WTC11 (cell line): ENCODE data around the gene INS. TPM values are rescaled to one million over a fixed set of nuclear protein-coding genes. Genes with fewer than 3 reads are reported as not detected.

Source experiments
- ATAC-seq: fragments of 200-7000 bp; cut with Tn5 transposase; 2 replicates; pipeline ENCODE4 v1.10.0; 2021; ENCODE audit warnings: mild to moderate bottlenecking, moderate library complexity
- CTCF ChIA-PET: fragments of 300-600 bp; sonication (Branson Sonifier 250); formaldehyde crosslinking; loops from one replicate; lab custom pipeline; 2021; ENCODE audit warnings: antibody characterized with exemption; lab: Charles Lee
- POLR2A ChIA-PET: fragments of 350-600 bp; sonication (Branson Sonifier 250); formaldehyde crosslinking; loops from one replicate; lab custom pipeline; 2021; ENCODE audit warnings: antibody characterized with exemption; lab: Charles Lee
- DNase-seq: peaks from one replicate; pipeline ENCODE4 v3.0.0; 2021; ENCODE audit warnings: low spot score
- H3K27ac Mint-ChIP-seq: 2 replicates; pipeline ENCODE4 v1.8.0; 2021; ENCODE audit warnings: mixed read lengths
- H3K27me3 Mint-ChIP-seq: 2 replicates; pipeline ENCODE4 v1.8.0; 2021; ENCODE audit warnings: low read depth, mild to moderate bottlenecking, moderate library complexity, mixed read lengths
- H3K36me3 Mint-ChIP-seq: 2 replicates; pipeline ENCODE4 v1.8.0; 2021; ENCODE audit warnings: mixed read lengths
- H3K4me1 Mint-ChIP-seq: 2 replicates; pipeline ENCODE4 v1.8.0; 2022; ENCODE audit warnings: mixed read lengths
- H3K4me3 Mint-ChIP-seq: 2 replicates; pipeline ENCODE4 v1.8.0; 2021; ENCODE audit warnings: mild to moderate bottlenecking, moderate library complexity, mixed read lengths
- H3K9me3 Mint-ChIP-seq: 2 replicates; pipeline ENCODE4 v1.8.0; 2021; ENCODE audit warnings: mixed read lengths
- AFF4 ChIP-seq: sonication (generic); formaldehyde crosslinking; IDR thresholded peaks from 2 replicates; pipeline ENCODE4 v1.8.1; 2023; ENCODE audit warnings: mild to moderate bottlenecking, missing genetic modification reagents, borderline replicate concordance
- ATF6 ChIP-seq: sonication (generic); formaldehyde crosslinking; IDR thresholded peaks from 2 replicates; pipeline ENCODE4 v1.8.1; 2023; ENCODE audit warnings: mild to moderate bottlenecking, missing genetic modification reagents
- CREM ChIP-seq: sonication (generic); formaldehyde crosslinking; IDR thresholded peaks from 2 replicates; pipeline ENCODE4 v1.8.1; 2022; ENCODE audit warnings: mild to moderate bottlenecking, missing genetic modification reagents, moderate library complexity
- GTF2I ChIP-seq: fragments of 250-450 bp; sonication (Bioruptor Pico); conservative IDR thresholded peaks from 2 replicates; pipeline ENCODE4 v1.4.0; 2021; ENCODE audit warnings: mild to moderate bottlenecking
- MLX ChIP-seq: sonication (generic); formaldehyde crosslinking; IDR thresholded peaks from 2 replicates; pipeline ENCODE4 v1.8.1; 2023; ENCODE audit warnings: mild to moderate bottlenecking, missing genetic modification reagents, moderate library complexity
- NR2C2 ChIP-seq: sonication (generic); formaldehyde crosslinking; IDR thresholded peaks from 2 replicates; pipeline ENCODE4 v1.8.0; 2022; ENCODE audit warnings: mild to moderate bottlenecking, missing genetic modification reagents
- NR3C1 ChIP-seq: sonication (generic); formaldehyde crosslinking; conservative IDR thresholded peaks from 2 replicates; pipeline ENCODE4 v1.8.1; 2023; ENCODE audit warnings: low read depth, mild to moderate bottlenecking, missing genetic modification reagents
- SMAD3 ChIP-seq: sonication (generic); formaldehyde crosslinking; IDR thresholded peaks from 2 replicates; pipeline ENCODE4 v1.8.0; 2022; ENCODE audit warnings: missing genetic modification reagents, mild to moderate bottlenecking, borderline replicate concordance
- STAT6 ChIP-seq: sonication (generic); formaldehyde crosslinking; conservative IDR thresholded peaks from 2 replicates; pipeline ENCODE4 v1.8.1; 2023; ENCODE audit warnings: mild to moderate bottlenecking, low read depth, missing genetic modification reagents, moderate library complexity
- TCF7 ChIP-seq: sonication (generic); formaldehyde crosslinking; IDR thresholded peaks from 2 replicates; pipeline ENCODE4 v1.8.0; 2022; ENCODE audit warnings: mild to moderate bottlenecking, low read depth, missing genetic modification reagents, moderate library complexity
- ZNF232 ChIP-seq: sonication (generic); formaldehyde crosslinking; IDR thresholded peaks from 2 replicates; pipeline ENCODE4 v1.8.0; 2022; ENCODE audit warnings: mild to moderate bottlenecking, missing genetic modification reagents
- ZNF317 ChIP-seq: sonication (generic); formaldehyde crosslinking; IDR thresholded peaks from 2 replicates; pipeline ENCODE4 v1.8.1; 2023; ENCODE audit warnings: low read depth, mild to moderate bottlenecking, moderate library complexity, missing genetic modification reagents, borderline replicate concordance
- total RNA-seq: library from RNA; stranded (reverse); gene quantifications from 3 replicates; pipeline ENCODE4 v1.2.3, GENCODE V29; 2021

The INS gene
- total RNA-seq, 1 experiment from 2014 or later = not detected

- no peak for ATAC-seq
- no peaks in the 10 kb centered on the region for H3K4me1 Mint-ChIP-seq
Observed at GRCh38 chr11:2193099-2193887, 32.3 kb upstream of the INS start.

More at GRCh38 chr11:2193099-2193887, 32.3 kb upstream of the INS start:
- TF ChIP-seq STAT6 (CRISPR knock-in tag) = no peak
- no peak for TF ChIP-seq NR3C1 (CRISPR knock-in tag)
- TF ChIP-seq CREM = no peak
- no peak for TF ChIP-seq AFF4 (CRISPR knock-in tag)
- no peak for TF ChIP-seq GTF2I
- no peak for TF ChIP-seq TCF7 (CRISPR knock-in tag)
- TF ChIP-seq ZNF317 (CRISPR knock-in tag) = no peak
- TF ChIP-seq ZNF232 = no peak
- no peak for TF ChIP-seq MLX
- TF ChIP-seq SMAD3 (CRISPR knock-in tag) = no peak
- TF ChIP-seq NR2C2 = no peak
- no peak for TF ChIP-seq ATF6
- no peak for DNase-seq
- H3K9me3 Mint-ChIP-seq = no peaks in the 10 kb centered on the region
- H3K27me3 Mint-ChIP-seq = peaks cover 13% of the 10 kb centered on the region
- no peak overlapping the region for H3K27ac Mint-ChIP-seq
- H3K4me3 Mint-ChIP-seq = no peak overlapping the region
- ChIA-PET CTCF (interaction anchor here (0.6 to 3.3 kb wide), 9 partner anchors 7 to 227 kb away, joined by 3 to 13 read pairs (median 8); no protein-coding TSS in a partner anchor), POLR2A (no interaction called here)
- no peaks in the 10 kb centered on the region for H3K36me3 Mint-ChIP-seq
